BE2C (cell line): ENCODE results near the gene OR9K2.
"Not testable (repeated sequence)": the region's sequence is repeated elsewhere in the genome, so short reads cannot be mapped to it uniquely, and the experiment has no call there.

ENCODE experiments used
- DNase-seq: peaks from one replicate; pipeline ENCODE4 v3.0.0-alpha.2; 2020
- H3K27me3 ChIP-seq: fragments of 250-450 bp; sonication (Bioruptor Pico); 2 replicates; pipeline ENCODE4 v1.5.1; 2020; ENCODE audit warnings: mild to moderate bottlenecking
- H3K36me3 ChIP-seq: fragments of 250-450 bp; sonication (Bioruptor Pico); 2 replicates; pipeline ENCODE4 v1.5.1; 2020; ENCODE audit warnings: mild to moderate bottlenecking
- H3K4me1 ChIP-seq: fragments of 250-450 bp; sonication (Bioruptor Pico); 2 replicates; pipeline ENCODE4 v1.5.1; 2020
- H3K4me3 ChIP-seq: 2 replicates; pipeline ENCODE4 v1.5.1; 2011; ENCODE audit warnings: low read depth, low read length
- H3K9me3 ChIP-seq: fragments of 250-450 bp; sonication (Bioruptor Pico); 2 replicates; pipeline ENCODE4 v1.5.1; 2020
- TF ChIP-seq, protein P1 (sequence below): IDR thresholded peaks from 2 replicates; pipeline ENCODE4 v1.5.1; 2012; ENCODE audit warnings: mild to moderate bottlenecking, low read depth, low read length

OR9K2 gene

DNA sequence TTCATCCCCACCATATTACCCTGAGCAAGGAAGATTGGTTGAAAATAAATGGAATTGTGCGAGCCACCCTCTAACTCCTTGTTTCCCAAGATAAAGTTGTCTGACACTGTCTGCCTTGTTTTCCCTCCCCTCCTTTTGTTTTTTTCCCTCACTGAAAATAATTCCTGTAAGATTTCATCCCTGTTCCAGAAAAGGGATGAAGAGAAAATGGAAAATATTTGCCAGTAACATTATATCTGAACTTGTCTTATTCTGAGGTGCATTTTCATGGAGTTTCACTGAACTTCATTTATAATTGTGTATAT, 17.3 kb downstream of the OR9K2 start:
- no peak for DNase-seq
- no peaks in the 10 kb centered on the region for H3K4me1 ChIP-seq
- no peak overlapping the region for H3K4me3 ChIP-seq
- H3K27me3 ChIP-seq: peaks cover 2% of the 10 kb centered on the region; the same call in 1 of the 2 replicates
- H3K9me3 ChIP-seq: no peaks in the 10 kb centered on the region
- TF ChIP-seq, protein P1, sequence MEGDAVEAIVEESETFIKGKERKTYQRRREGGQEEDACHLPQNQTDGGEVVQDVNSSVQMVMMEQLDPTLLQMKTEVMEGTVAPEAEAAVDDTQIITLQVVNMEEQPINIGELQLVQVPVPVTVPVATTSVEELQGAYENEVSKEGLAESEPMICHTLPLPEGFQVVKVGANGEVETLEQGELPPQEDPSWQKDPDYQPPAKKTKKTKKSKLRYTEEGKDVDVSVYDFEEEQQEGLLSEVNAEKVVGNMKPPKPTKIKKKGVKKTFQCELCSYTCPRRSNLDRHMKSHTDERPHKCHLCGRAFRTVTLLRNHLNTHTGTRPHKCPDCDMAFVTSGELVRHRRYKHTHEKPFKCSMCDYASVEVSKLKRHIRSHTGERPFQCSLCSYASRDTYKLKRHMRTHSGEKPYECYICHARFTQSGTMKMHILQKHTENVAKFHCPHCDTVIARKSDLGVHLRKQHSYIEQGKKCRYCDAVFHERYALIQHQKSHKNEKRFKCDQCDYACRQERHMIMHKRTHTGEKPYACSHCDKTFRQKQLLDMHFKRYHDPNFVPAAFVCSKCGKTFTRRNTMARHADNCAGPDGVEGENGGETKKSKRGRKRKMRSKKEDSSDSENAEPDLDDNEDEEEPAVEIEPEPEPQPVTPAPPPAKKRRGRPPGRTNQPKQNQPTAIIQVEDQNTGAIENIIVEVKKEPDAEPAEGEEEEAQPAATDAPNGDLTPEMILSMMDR: no peak
- H3K36me3 ChIP-seq: no peaks in the 10 kb centered on the region

DNA sequence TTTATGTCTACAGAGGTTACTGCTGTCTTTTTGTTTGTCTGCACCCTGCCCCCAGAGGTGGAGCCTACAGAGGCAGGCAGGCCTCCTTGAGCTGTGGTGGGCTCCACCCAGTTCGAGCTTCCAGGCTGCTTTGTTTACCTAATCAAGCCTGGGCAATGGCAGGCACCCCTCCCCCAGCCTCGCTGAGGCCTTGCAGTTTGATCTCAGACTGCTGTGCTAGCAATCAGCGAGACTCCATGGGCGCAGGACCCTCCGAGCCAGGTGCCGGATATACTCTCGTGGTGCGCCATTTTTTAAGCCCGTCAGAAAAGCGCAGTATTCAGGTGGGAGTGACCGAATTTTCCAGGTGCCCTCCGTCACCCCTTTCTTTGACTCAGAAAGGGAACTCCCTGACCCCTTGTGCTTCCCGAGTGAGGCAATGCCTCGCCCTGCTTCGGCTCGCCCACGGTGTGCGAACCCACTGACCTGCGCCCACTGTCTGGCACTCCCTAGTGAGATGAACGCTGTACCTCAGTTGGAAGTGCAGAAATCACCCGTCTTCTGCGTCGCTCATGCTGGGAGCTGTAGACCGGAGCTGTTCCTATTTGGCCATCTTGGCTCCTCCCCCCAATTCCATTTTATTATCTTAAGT, 40.9 kb downstream of the OR9K2 start:
- not testable (repeated sequence) for H3K27me3 ChIP-seq, H3K4me3 ChIP-seq, DNase-seq, H3K36me3 ChIP-seq, H3K4me1 ChIP-seq, H3K9me3 ChIP-seq

DNA sequence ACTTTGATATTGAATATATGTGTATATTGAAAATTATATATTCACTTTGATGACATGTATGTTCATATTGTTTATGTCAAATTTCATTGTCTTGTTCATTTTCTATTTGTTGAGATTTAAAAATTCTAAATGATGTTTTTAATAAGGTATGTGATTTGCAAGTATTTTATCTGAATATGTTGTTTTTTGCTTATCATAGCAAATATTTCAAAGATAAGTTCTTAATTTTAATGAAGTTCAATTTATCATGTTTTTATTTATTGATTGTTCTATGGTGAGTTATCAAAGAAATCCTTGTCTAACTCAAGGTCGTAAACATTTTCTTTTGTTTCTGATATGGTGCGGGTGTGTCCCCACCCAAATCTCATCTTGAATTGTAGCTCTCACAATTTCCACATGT, 45.2 kb downstream of the OR9K2 start:
- H3K9me3 ChIP-seq: no peaks in the 10 kb centered on the region
- H3K4me3 ChIP-seq: no peak overlapping the region
- no peak for DNase-seq
- H3K4me1 ChIP-seq: no peaks in the 10 kb centered on the region
- H3K36me3 ChIP-seq: no peaks in the 10 kb centered on the region
- H3K27me3 ChIP-seq: peaks cover 12% of the 10 kb centered on the region; the same call in 1 of the 2 replicates
- TF ChIP-seq, protein P1: no peak

DNA sequence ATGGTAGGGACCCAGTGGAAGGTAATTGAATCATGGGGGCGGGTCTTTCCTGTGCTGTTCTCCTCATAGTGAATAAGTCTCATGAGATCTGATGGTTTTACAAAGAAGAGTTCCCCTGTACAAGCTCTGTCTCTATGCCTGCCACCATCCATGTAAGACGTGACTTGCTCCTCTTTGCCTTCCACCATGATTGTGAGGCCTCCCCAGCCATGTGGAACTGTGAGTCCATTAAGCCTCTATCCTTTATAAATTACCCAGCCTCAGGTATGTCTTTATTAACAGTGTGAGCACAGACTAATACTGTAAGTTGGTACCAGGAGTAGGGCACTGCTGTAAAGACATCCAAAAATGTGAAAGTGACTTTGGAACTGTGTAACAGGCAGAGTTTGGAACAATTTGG, 45.6 kb downstream of the OR9K2 start:
- not testable (repeated sequence) for H3K9me3 ChIP-seq, DNase-seq, H3K36me3 ChIP-seq, H3K4me1 ChIP-seq, H3K4me3 ChIP-seq
- H3K27me3 ChIP-seq: peaks cover 13% of the 10 kb centered on the region; the same call in 1 of the 2 replicates

DNA sequence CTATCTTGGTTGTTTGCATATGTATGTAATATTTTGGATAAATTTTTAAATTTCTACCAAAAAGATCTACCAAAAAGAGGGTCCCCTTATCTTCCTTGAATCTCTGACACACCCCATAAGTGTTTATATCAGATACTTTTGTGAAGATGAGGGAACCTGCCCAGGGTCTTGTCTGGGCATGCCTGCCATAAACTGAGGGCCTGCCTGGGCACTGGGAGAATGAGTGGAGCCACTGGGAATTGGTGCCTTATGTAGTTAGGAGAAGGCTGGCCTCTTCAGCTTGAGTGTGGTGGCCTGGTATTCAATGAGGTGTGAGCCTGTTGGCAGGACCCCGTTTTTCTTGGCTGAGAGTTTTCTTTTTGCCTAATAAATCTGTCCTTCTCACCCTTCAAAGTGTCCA, 46.5 kb downstream of the OR9K2 start:
- DNase-seq: no peak
- no peaks in the 10 kb centered on the region for H3K9me3 ChIP-seq
- no peak overlapping the region for H3K4me3 ChIP-seq
- peaks cover 17% of the 10 kb centered on the region for H3K27me3 ChIP-seq
- TF ChIP-seq, protein P1: no peak
- H3K36me3 ChIP-seq: no peaks in the 10 kb centered on the region
- H3K4me1 ChIP-seq: no peaks in the 10 kb centered on the region

DNA sequence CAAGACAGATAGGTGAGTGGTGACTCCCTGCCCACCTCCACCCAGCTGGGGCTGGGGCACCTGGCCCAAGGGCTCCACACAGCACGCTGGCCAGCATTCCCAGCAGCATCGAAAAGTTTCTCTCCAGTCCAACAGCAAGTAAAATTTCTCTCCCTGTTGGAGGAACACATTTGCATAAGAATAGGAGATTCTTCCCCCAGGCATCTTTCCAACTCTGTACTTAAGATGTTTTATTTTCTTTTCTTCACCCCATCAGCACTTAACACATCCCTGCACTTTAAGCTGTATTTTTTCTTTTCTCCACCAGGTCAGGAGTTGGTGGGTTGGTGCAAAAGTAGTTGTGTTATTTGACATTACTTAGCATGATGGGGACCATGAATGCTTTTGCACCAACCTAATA, 47.2 kb downstream of the OR9K2 start:
- no peak for DNase-seq
- Histone ChIP-seq H3K4me1 (no peaks in the 10 kb centered on the region), H3K9me3 (no peaks in the 10 kb centered on the region), H3K36me3 (no peaks in the 10 kb centered on the region), H3K27me3 (peaks cover 21% of the 10 kb centered on the region), H3K4me3 (no peak overlapping the region)
- TF ChIP-seq, protein P1: no peak
